Stimulated activated CD8-positive, alpha-beta memory T cell treated with anti-CD3 and anti-CD28 coated beads, Interleukin-12 subunit alpha, Interleukin-12 subunit beta, amount 100 ng/mL, for 24 hours (primary cell): ENCODE data around the gene CDC6.

Source experiments
- DNase-seq: peaks from one replicate; pipeline ENCODE4 v3.0.0-alpha.2; 2020; ENCODE audit errors: extremely low read depth

Gene CDC6

GRCh38 chr17:40312131-40312731 is 24.6 kb downstream of the CDC6 start:
- no peak for DNase-seq

DNA sequence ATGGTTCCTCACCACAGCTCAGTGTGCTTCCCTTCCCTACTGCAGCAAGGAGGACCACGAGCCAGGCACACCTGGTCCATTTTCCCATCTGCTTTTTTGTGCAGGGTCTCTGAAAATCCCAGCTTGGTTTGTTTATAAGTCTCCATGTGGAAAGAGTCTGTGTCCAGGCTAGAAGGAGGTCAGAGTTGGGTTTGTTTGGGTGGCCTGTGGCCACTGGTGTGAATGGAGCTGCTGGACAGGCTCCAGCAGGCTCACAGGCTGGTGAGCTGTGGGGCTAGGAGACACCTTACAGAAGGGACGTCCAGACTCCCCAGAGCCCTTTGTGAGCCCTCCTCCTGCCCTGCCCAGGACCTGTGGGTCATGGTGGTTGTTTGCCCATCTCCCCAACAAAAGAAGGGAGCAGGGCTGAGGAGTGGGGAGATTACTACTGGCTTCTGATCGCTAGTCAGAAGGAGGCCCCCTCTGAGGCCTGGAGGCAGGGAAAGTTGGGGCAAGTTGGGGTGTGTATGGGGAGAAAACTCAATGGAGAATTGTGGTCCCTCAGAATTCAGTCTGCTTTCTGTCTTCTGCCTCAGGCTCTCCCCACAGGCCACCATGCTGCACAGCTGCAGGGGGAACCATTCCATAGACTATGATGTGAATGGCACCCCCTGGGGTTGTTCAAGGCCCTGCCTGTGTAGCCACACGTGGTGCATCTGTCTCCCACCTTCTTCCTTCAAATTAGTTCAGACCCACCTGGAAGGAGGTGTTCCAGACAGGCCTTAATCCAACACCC is 25.4 kb downstream of the CDC6 start:
- no peak for DNase-seq

DNA sequence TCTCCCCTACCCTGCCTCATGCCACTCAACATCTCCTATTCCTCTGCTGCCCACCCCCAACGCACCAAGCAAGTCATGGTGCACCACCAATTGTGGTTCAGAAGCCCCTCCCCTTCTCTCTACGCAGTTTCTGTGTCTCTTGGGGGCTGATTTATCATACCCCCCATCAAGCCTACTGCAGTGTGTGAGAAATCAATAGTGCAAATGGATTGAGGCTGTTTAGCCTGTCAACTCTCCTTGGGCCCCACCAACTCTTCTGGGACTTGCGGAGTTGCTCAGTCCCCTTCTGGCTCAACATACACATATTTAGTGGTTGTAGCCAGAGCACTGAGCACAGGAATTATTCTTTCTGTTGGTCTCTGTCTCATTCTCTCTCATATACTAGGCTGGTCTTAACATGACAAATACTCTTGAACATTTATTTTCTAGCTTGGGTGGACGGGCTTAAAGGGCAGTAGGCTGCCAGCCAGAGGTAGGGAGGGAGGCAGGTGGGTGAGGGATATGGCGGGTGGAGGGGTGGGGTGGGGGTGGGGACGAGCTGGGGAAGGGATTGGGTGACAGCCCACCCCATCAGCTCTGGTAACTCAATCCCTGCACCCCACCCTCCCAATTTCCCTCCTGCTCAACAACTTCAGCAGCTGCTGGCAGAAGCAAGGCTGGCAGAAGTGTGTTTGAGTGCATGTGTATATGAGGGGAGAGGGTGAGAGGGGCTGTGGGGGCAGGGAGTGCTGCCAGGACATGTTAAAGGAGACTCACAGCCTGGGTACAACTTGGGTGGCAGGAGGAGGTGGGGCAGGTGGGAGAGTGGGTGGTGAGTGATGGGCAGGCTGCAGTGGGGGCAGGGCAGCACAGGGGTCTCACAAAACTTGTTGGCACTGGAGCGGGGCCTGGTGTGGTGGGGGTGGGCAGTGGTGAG is 26.2 kb downstream of the CDC6 start:
- no peak for DNase-seq

DNA sequence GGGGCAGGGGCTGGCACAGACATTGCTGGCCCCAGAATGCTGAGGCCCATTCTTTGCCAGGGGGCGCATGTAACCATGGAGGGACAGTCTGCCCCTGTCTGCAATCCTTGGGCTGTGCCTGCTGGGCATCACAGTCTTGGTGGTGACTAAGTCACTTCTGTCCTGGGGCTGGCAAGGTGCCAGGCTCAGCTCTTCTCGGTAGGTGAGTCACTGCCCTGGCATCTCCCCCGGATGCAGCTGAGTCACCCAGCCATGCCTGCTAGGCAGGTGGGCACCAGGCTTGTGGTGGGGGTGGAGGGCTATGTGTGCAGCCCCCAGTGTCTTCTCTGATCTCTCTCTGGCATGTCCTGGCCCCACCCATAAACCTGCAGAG is 26.9 kb downstream of the CDC6 start:
- DNase-seq: peak; percentile 62

GRCh38 chr17:40315206-40315605 is 27.5 kb downstream of the CDC6 start:
- DNase-seq: no peak

DNA sequence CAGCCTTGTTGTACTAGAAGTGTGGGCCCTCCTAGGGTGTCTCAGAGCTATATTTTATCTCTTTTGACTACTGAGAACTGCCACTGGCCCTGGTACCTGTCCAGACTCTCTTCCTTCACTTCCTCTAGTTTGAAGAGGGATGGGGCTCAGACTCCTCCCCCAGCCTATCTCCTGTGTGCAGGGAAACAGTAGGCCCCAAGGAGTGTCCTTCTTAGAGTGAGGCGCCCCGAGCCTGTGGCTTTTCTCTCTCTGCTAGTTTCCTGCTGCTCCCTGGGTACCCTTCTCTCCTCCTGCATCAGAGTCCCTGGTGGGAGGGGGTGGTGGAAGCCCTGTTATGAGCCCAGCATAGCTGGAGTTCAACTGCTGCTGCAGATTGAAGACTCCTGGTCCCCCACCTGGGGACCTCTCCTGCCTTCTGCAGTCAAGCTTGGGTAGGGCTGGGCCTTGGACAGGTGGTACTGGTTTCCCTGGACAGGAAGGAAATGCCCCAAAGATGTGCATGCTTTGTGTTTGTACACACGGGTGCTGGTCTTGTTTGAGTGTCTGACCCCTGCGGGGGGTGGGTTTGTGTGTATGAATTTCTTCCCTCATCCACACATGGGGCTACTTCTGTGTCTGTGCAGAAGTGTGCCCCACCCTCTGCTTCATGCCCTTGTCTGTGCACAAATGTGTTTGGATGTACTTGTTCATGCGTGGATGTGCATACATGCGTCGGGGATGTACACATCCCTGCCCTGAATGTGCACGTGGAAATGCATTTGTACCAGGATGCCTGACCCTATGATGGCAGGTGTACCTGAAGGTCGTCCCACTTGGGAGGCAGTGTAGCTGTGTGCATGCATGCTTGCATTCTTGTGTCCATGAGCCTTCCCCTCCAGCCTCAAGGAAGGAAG is 28.2 kb downstream of the CDC6 start:
- DNase-seq: no peak

GRCh38 chr17:40316571-40317344 is 29.1 kb downstream of the CDC6 start:
- DNase-seq: no peak

GRCh38 chr17:40317345-40317873 is 29.7 kb downstream of the CDC6 start:
- no peak for DNase-seq

DNA sequence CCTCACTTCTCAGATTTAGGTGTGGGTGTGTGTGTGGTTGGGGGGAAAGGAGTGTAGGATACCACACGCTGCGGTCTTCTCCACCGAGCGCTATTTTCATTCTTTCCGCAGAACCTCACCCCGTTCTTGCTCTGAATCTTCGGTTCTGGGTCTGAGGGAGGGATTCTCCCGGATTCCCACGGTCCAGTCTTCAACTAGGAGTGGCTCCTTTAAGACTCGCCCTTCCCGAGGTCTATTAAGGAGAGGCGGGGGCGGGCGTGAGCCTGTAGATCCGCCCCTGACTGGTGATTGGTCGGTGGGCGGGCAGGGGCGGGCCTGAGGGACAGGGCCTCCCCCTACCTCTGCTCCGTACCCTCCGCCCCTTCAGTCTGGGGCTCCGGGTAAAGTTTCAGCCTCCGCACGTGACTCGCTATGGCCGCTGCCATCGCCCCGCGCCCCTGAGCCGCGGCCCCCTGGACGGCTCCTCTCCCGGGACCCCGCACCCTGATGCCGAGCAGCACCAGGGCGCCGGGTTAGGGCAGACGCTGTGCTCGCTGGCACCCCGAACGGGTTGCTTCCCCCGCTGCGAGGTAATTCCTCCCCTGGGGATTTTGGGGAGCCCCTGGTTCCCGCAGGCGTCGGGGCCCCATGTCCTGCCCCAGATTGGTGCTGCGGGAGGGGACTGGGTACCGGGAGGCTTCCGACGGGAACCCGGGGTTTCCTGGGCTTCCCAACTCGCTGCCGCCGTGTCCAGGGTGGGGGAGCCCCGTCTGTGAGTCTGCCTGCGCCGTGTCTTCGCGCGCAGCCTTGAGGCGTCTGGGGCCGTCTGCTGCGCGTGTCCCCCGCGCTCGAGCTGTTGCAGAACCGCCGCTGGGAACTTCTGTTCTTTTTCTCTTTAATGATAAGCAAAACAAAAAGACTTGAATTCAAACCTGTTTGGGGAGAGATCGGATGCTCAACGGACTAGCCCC is 30.5 kb downstream of the CDC6 start:
- peak; percentile 75 for DNase-seq

GRCh38 chr17:40318830-40319391 is 31.2 kb downstream of the CDC6 start:
- no peak for DNase-seq

- DNase-seq: no peak
Measured at GRCh38 chr17:40319651-40320540, 32.2 kb downstream of the CDC6 start.

DNA sequence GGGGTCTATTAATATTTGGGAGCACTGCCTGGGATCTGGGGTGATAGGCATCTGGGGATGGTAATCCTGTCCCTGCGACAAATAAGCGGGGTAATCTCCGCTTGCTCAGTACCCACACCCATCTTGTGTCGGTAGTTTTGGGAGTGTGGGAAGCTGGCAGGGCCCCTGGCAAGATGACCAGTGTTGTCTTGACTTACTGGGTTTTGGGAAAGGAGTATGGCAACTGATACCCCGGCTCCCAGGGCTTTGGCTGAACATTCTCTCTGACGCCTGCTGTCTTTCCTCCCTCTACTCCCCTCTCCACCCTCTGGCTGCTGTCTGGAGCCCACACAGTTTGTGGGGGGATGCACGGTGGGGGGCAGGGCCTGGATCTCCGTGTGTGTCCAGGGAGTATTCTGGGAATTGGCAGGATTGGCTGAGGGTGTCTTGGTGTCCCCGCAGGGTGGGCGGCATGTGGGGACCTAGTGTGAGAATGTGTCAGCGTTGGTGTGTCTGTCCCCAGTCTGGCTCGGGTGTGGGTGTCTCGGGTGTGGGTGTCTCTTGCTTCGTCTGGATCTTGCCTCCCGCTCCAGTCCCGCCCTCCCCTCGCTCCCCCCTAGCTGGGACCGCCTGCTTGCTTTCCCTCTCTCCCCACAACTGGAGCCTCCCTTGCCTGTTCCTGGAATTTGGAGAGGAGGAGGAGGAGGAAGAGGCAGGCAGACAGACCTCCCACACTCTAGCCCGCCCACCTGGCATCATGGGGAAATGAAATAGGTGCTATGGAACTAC is 33.3 kb downstream of the CDC6 start:
- no peak for DNase-seq

DNA sequence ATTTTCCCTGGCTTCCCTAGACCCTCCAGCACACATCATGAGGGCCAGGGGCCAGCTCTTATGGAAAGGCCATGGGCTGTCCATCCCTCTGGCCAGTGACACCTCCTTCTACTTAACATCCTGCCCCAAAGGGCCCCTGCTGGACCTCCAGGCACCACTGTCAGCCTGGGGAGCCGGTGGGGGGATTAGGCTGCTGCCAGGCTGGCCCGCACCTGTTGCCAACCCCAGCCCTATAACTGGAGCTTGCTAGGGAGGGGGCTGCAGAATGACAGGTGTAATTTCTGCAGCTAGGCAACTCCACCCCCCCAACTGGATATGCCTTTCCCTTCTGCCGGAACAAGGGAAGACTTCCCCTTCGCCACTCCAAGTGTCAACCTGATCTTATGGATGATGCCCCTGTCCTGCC is 33.8 kb downstream of the CDC6 start:
- DNase-seq: no peak

GRCh38 chr17:40321961-40322357 is 34.3 kb downstream of the CDC6 start:
- no peak for DNase-seq

GRCh38 chr17:40322358-40323315 is 35.0 kb downstream of the CDC6 start:
- DNase-seq: peak; percentile 70
